Keratinocyte (primary cell): ENCODE measurements around the gene RETN.

ENCODE experiments used
- CTCF ChIP-seq, 3 experiments: IDR thresholded peaks in 1 of 3; conservative IDR thresholded peaks in 1 of 3; optimal IDR thresholded peaks in 1 of 3; 2 replicates in 2 of 3; 3 replicates in 1 of 3; pipeline versions ENCODE3 to v1.5.1; 2011; ENCODE audit warnings: low read length in 3 of 3, mild to moderate bottlenecking in 3 of 3, moderate library complexity in 2 of 3, control low read depth in 1 of 3, inconsistent platforms in 1 of 3; ENCODE audit not compliant: insufficient read depth in 2 of 3; ENCODE audit errors: extremely low read depth in 1 of 3
- EZH2 ChIP-seq: IDR thresholded peaks from one replicate; pipeline ENCODE4 v1.6.1; 2012; ENCODE audit warnings: inconsistent platforms, mild to moderate bottlenecking, low read length, moderate library complexity

GRCh38 chr19:7639863-7640348 is 28.9 kb upstream of the RETN start:
- TF ChIP-seq CTCF (optimal IDR thresholded peaks at IDR 0.05 in 1 of 3, IDR thresholded peaks at IDR 0.05 in 1 of 3, conservative IDR thresholded peaks at IDR 0.05 in 1 of 3; ENCODE audit: extremely low read depth in 1 of 3, insufficient read depth in 2 of 3, low read length in 3 of 3) (no peak), EZH2 (no peak)
